CD1c-positive myeloid dendritic cell (primary cell): ENCODE data around the gene GOLGA6D.
"Not testable (repeated sequence)": the region's sequence is repeated elsewhere in the genome, so short reads cannot be mapped to it uniquely, and the experiment has no call there.

ENCODE experiments used
- DNase-seq: peaks from one replicate; pipeline ENCODE4 v3.0.0-alpha.2; 2016; ENCODE audit errors: extremely low spot score

GOLGA6D gene

DNA sequence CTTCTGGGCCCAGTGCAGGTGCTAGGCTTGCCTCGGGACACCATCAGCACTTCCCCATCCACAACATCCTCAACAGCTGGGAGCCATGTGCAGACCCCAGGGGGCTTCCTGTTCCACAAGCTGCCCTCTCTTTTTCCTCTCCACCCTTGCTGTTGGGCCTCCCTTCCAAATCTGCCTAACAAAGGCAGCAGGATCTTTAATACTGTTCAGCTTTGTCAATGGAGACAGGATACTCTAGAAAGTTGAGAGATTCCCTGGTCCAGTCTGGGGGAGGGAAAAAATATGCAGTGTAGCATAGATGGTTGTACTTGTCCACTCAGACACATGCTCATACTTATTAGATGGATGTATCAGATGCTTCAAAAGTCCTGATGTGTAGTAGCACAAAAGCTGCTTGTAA, 4.1 kb upstream of the GOLGA6D start:
- not testable (repeated sequence) for DNase-seq

DNA sequence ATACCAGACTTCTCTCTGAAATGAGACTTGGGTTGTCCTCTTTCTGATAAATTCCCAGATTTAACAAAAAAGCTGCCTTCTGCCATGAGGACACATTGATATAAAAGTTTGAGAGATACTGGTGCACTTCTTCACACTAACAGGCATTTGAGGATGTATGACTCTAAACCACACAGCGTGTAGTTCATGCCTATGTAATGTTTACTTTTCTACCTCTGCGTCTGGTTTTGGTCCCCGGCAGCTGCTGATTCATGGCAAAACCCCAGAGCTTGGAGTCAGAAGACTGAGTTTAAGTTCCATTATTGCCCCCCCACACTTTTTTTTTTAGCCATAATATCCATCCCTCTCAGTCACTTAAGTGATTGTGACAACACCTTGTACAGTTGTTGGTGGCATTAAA, 1.5 kb downstream of the GOLGA6D start:
- not testable (repeated sequence) for DNase-seq

DNA sequence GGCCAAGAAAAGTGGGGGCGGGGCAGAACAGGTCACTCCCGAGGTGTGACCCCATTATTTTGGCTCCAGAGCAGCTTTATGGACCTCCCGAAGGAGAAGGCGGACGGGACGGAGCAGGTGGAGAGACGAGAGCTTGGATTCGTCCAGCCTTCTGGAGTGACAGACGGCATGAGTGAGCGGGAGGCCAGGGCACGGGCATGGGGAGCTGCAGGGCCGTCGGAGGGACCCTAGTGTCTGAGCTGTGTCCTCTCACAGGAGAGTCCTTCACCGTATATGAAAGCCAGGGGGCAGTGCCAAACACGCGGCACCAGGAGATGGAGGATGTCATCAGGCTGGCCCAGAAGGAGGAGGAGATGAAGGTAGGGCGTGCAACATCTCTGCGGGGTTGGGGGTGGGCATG, 11.0 kb downstream of the GOLGA6D start:
- not testable (repeated sequence) for DNase-seq

DNA sequence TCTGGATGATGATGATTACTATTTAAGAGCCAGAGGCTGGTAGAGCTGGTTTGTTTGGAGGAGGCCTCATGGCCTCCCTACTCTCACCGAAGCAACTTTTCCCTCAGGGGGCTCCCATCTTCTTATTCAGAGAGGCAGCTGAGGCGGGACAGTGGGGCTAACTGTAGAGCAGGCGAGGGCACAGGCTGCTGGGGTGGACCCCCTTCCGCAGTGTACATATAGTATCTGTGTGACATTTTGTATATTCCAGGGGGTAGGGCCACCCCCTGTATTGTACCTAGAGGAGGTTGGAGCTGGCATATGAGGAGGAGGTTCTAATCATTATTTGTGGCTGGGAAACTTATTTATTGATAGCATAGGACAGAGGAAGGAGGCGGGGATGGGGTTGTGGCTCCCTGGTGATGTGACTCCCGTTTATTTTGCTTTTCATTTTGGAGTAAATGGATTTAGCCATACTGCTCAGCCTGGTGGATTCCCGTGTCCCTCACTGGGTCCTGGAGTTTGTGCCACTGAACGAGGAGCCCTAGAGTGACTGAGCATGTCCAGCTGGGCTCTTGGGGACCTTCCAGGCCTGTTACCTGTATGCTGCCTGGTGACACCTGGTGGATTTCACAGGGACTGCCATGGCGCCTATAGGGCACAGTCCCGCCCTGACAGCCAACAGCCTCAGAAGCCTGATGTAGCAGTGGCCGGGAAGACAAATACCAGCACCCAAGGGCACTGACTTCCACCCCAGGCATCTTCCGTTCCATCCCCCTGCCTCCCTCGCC, 16.1 kb downstream of the GOLGA6D start:
- DNase-seq = not testable (repeated sequence)

DNA sequence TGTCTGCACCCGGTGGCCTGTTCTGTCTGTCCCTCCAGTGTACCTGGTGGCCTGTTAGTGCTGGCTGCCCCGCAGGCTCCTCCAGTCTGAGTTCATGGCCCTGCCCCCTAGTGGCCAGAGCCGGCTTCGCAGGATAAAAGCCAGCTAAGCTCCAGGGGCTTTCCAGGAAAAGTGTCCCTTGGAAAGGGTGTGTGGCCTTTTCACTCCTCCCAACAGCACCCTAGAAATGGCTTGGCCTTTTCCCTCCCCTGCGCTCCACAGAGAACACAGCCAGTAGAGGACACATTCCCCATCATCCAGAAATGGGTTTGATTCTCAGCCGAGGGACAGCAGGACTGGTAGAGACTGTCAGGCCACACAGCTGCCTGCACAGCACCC, 16.7 kb downstream of the GOLGA6D start:
- DNase-seq = not testable (repeated sequence)

DNA sequence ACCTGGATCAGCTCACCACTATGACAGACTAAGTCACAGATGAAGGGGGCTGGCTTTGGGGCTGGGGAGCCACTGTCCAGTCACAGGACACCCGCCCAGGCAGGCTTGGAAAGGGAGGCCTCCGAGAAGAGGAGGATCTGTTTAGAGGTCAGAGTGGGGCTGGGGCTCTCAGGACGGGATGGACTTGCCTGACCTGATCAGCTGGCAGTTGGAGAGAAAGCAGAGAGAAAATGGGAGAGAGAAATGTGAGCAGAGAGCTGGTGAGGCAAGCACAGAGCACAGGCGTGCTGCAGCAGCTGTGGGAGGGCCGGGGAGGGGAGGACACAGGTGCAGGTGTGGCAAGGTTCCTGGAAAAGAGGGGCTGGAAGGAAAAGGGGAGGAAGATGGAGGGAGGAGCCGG, 17.4 kb downstream of the GOLGA6D start:
- DNase-seq = not testable (repeated sequence)

DNA sequence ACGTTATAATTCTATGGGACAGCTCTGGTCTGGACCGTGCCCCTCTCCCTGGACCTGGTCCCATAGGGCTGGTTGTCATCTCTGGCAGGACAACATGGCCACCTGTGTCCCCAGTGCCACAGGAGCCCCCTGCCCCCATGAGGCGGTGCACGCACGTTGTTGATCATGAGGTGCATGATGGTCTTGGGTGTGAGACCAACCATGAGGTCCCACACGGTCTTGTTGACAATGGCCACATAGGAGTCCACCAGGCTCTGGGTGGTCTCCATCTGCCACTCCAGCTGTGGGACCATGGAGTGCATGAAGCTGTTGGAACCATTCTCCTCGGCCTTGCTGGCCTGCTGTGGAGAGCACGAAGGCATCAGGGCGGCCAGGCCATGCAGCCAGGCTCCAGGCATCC, 19.7 kb downstream of the GOLGA6D start:
- no peak for DNase-seq

DNA sequence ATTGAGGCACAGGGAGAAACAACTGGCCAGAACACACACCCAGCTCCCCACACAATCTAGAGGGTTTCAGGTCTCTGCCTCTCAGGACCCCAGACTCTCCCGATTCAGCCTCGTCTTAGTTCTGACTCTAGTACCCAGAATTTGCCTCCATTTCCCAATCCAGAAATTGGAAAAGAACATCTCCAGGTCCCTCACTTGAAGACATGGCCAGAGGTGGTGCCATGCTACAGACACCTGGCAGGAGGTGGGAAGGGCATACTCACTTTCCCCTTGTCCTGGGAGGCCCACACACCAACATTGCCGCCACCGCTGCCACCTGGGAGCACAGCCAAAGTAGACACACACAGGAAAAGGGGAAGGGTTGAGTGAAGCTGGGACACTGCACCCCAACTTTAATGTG, 20.1 kb downstream of the GOLGA6D start:
- not testable (repeated sequence) for DNase-seq

DNA sequence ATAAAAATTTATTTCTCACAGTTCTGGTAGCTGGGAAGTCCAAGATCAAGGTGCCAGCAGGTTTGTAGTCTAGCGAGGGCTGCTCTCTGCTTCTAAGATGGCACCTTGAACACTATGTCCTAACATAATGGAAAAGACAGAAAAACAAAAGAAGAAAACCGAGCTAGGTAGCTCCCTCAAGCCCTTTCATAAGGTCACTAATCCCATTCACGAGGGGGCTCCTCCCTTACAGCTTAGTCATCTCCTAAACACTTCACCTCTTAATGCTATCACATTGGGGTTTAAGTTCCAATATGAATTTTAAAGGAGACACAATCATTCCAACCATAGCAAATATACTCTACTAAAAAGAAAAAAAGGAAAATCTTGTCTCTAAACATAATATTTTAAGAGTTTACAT, 23.6 kb downstream of the GOLGA6D start:
- no peak for DNase-seq

DNA sequence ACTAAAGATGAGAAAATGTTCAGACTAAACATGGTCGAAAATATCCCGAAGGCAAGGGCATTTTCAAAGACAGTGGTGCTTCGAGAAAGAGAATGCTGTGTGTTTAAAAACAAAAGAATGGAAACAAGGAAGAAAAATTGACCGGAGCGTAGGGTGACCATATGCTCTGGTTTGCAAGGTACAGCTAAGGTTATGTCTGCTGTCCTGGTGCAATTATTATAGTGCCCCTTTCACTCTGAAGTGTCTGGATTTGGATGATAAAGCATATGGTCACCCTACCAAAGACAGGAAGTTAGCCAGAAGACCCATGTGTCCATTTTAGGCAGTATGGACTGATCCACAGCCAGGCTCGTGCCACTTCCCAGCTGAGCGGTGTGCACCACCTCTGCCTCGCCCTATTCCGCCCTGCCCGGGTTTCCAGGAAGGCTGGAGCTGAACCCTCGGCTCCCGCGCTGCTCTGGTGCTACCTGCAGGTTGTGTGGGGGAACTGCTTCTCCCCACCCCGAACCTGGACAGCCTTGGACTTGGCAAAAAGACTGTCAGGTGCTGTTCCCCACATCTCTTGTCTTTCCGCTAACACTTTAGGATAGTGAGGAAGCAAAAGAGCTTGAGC, 25.2 kb downstream of the GOLGA6D start:
- peak; percentile 8 for DNase-seq

DNA sequence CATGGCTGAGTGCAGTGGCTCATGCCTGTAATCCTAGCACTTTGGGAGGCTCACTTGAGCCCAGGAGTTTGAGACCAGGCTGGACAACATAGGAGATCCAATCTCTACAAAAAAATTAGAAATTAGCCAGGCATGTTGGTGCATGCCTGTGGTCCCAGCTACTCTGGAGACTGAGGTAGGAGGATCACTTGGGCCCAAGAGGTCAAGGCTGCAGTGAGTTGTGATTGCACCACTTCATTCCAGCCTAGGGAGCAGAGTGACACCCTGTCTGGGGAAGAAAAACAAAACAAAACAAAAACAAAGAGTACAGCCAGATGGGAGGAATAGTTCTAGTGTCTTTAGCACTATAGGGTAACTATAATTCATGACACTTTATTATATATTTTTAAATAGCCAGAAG, 27.1 kb downstream of the GOLGA6D start:
- DNase-seq = no peak

DNA sequence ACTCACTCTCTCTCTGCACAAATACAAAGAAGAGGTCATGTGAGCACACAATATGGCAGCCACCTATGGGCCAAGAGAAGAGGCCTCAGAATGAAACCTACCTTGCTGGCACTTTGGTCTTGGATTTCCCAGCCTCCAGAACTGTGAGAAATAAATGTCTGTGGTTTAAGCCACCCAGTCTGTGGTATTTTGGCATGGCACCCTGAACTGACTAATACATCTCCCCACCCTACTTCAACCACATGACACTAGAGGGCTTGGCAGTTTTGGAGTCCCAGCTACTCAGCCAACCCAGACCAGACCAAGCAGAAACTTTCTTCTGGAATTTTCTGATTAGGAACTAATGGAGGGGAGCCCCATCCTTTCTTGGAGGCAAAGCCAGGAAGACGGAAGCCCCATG, 29.9 kb downstream of the GOLGA6D start:
- DNase-seq = not testable (repeated sequence)

DNA sequence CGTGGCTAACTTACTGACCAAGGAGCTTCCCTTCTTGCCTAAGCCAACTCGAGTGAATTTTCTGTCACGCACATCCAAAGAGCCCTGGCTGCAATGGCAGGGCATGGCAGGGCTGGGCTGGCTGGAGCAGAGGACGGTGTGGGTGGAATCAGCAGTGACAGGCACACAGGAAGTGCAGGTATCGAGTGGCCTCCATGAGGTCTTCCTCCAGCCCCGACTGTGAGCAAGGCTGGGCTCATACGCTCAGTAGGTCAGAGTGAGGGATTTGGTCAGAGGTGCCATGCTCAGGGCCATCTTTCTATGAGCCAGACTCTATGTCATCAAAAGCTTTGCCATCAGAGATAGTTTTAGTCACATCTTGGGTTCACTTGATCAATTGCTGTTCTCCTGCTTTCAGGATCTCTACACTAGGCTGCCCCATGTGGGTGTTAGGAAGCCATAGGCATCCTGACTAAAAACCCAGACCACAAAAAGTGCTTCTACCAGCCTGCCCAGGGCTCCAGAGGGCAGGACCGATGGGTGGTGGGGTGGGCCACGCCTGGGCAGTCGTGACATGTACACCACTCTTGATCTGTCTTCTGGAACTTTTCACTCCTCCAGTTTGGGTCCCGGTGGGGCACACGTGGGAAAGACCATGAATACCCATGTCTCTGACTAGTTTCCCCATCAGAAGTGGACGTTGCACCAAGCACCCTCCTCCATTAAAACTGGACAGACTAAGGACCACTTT, 30.6 kb downstream of the GOLGA6D start:
- no peak for DNase-seq

DNA sequence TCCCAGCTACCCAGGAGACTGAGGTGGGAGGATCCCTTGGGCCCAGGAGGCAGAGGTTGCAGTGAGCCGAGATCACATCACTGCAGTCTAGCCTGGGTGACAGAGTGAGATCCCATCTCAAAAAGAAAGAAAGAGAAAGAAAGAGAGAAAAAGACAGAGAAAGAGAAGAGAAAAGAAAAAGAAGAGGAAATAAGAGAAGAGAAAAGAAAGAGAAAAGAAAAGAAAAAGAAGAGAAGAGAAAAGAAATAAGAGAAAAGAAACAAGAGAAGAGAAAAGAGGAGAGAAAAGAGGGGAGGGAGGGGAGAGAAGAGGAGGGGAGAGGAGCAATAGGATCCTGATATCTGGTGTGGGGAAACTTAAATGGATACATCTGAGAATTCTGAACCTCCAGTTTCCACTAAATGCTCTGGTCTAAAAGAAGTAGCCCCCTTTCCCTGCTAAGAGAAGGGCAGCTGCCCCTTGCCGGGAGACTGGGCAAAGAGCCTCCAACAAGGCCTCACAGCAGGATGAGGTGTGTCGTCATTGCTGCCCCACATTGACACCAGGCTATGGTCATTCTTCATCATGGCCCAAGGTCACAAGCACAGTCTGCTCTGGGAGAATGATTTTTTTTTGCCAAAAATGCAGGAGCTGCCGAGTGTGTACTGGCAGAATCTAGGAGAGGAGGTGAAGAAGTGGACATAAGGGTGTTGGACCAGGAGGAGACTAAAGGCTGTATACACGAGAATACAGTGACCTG, 32.1 kb downstream of the GOLGA6D start:
- DNase-seq = no peak

DNA sequence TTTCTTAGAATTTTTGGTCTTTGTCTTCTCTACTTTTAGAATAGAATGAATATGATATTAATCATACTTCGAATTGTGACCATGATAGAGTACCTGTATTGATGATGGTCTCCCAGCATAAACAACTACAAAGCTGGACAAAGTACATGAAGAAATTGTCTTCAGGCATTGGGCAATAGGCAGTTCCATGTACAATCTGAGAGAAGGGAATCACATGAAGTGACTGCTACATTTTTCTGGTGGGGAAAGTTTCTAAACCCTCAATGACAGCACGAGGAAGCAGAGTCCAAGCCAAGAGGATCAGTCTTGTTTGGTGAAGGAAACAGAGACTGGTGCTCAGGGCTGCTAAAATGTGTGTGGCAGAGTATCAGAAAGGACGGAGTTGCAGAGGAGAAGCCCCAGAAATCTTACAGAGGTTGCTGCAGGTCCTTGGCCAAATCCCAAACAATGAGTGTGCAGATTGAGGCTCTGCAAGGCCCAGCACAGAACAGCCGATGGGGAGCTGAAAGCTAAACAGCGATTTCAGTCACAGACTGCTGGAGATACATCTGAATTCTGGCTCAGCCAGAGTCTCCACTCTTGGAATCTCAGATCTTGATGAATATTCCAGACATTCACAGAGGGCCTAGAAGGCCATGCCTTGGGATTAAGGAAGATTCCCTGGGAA, 36.7 kb downstream of the GOLGA6D start:
- not testable (repeated sequence) for DNase-seq

DNA sequence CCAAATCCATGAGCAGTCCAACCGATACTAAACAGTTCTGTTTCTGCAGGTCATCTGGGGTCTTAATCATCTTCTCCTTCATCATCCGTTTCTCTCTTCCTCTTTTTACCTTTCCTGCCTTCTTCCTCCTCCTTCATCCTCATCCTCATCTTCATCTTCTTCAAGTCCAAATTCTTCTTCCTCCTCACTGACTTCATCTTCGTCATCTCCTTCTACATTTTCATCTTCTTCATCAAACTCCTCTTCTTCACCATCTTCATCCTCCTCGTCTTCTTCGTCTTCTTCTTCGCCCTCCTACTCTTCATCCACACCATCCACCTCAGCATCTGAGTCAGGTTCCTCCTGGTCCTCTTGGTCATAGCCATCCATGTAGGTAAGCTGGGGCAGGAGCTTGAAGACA, 39.1 kb downstream of the GOLGA6D start:
- no peak for DNase-seq

DNA sequence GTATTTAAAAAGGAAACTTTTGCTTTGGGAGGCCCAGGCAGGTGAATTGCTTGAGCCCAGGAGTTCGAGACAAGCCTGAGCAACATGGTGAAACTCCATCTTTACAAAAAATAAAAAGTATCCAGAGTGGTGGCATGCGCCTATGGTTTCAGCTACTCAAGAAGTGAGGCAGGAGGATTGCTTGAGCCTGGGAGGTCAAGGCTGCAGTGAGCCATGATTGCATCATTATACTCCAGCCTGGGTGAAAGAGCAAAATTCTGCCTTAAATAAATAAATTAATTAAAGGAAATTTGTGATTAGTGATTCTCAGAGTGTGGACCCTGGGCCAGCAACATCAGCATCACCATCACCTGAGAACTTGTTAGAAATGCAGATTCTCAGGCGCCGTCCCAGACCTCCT, 43.3 kb downstream of the GOLGA6D start:
- no peak for DNase-seq

DNA sequence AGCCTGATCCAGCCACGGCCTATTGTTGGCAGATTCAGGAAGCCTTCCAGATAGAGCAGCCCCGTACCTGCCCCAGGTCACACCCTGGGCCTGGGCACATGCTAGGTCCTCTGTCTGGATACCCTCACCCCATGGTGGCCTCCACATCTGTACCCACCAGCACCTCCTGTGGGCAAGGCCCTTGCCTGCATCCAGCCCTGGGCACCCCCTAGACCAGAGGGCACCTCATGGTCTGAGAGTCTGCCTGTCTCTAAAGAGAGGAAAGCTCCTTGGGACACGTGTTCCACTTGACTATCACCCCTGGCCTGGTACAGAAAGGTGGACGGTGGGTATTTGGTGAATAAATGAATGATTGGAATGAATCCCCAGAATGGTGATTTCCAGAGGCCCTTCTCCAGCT, 44.4 kb downstream of the GOLGA6D start:
- DNase-seq = no peak

DNA sequence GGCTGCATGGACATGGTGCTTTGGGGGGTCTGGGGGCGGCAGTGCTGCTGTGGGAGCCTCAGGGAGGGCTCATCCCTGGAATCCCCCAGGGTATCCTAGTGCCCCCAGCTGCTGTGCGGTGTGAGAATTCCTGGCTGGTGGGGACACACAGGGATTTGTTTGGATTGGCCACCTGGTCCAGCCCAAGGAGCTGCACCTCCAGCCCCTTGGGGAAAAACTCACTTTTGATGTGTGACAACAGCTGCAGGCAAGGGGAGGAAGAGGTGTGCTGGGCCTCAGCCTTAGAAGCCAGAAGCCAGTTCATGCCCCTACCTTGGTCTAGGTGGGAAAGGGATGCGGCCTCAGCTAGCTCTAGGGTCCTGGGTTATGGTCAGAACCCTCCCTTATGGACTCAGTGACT, 44.9 kb downstream of the GOLGA6D start:
- no peak for DNase-seq

DNA sequence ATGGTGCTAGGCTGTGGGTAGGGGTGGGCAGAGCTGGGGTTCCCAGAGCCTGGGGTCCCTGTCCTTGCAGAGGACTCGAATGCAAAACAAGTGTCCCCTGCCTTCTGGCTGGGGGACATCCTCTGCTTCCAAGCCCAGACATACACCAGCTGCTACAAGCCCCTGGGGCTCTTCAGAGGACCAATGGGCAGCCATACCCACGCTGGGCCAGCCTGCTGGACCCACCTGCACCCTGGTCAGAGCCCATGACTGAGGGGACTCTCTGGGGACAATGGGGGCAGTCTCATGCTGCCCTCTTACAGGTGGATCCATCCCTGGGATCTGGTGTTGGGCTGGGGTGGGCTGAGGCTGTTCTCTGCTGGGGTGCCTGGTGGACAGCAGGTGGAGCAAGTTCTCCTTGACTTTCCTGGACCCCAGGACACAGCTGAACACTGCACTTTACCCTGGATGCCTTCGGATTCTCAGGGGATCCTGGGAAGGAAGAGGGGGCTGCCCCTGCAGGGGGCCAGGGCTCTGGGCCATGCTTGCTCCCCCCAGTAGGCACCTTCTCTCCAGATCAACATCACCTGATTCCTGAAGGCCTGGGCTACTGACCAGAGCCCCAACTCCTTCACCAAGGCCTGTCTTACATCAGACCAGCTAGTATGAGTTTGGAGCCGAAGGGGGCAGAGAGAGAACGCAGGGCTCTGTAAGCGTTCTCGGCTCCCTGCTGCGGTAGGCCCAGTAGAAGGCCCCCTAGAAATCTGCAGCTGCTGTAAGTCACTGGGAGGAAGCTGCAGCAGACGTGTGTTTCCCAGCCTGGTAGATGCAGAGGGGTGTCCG, 46.1 kb downstream of the GOLGA6D start:
- DNase-seq = no peak

DNA sequence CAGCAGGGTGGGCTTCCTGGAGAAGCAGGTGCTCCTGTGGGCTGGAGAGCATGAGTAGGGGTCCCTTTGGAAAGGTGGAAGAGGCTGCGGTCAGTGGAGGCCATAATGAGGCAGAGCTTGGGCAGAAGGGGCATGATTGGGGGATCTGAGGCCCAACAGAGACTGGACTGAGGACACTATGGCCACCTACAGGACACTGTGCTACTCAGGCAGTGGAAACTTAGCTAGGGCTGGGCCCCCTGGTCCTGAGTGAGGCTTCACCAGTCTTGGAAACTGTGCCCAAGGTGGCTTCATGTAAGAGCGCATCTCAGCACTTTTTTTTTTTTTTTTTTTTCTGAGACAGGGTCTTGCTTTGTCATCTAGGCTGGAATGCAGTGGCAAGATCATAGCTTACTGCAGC, 46.9 kb downstream of the GOLGA6D start:
- no peak for DNase-seq
